NCI-H1417 (cell line): ENCODE data around the gene HOXA1.

Source experiments
- DNase-seq, 3 experiments: peaks; one replicate each; lab custom pipeline; 2025; lab: John Stamatoyannopoulos, UW

The HOXA1 gene

DNA sequence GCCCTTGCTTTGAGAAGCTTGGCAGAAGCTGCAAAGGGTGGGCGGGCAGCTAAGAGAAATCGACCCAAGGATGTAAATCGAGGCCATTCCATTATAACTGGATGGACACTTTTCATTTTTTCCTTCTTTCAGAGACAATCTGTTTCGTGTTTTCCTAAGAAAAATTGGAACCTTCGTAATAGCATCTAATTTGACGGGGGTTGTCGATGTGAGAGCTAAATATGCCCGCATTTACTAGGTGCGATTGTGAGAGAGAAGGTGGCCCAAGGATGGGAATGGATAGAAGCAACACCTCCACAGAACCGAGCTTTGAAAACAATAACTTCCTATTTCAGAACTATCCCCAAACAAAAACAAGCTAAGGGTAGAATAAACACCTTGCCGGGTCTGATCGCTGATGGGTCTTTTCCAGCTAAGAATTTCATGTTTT is 35.6 kb upstream of the HOXA1 start:
- DNase-seq, result no peak

DNA sequence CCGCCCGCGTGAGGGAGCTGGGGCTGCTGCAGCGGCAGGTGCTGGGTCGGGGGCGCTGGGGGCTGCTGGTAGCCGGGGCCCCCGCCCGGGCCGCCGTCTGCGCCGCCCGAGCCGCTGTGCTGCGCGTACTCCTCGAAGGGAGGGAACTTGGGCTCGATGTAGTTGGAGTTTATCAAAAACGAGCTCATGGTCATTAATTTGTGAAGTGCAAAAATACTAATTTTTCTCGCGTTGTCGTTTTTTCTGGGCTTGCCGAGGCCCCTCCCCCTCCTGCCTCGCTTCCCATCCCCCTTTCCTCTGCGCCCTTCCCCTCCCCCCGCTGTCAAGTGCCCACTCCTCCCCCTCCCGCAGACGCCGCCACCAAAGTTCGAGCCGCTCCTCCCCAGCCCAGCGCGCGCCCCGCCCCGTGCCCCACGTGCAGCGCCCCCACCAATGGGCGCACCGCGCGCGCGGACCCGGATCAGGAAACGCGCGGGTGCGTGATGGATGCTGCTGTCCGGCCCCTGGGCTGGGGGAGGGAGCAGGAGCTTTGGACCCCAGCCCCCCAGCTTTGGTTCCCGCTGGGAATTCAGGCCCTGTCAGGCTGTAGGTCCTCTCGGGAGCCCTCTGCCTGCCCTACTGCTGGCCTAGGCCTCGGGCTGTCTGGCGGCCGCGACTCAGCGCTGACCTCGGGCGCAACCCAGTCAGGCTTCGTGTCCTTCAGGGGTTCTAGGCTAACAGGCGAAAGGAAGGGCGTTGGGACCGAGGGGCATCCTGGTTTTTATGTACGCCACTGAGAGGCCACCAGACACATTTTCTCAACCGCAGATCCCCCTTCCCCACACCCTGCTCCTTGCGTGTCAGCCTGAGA is 35.0 kb upstream of the HOXA1 start, which contains the start of gene HOXA4:
Gene HOXA4 (minus strand): TSS at position 218 of the 850 bp plus-strand sequence. CDS start 24 bp downstream, at position 194.
- DNase-seq, result peak; percentile 71 to 93 (median 90)

DNA sequence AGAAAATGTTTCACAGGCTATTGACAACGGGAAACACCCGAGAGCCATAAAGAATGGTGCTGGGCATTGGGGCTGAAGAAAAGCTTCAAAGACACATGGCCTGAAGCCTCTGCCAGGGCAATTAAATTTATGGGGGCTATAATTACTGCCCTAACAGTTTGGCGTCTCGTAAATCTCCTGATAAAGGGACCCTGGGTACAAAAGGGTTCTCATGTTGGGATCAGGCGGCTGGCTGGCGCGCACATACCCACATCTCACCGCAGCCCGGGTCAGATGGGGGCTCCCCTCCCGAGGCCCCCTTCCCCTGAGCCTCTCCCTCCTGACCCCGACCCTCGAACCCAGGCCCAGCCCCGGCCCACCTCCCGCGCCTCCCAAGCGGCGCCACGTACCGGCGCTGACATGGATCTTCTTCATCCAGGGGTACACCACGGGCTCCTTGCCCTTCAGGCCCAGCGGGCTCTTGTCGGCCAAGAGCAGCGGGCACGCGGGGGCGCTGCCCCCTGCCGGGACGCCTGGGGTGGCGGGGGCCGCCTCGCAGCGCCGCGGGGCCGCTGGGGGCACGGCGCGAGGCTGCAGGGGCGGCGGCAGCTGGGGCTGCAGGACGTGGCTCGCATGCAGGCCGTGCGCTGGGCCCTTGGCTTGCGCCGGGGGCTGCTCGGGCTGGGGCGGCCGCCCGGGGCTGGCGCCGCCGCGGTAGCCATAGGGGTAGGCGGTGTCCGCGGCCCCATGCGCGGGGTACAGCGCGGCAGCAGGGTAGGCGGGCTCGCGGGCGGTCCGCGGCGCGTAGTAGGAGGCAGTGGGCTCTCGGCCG is 34.1 kb upstream of the HOXA1 start:
- DNase-seq, result peak; percentile 41 to 92 (median 83)

DNA sequence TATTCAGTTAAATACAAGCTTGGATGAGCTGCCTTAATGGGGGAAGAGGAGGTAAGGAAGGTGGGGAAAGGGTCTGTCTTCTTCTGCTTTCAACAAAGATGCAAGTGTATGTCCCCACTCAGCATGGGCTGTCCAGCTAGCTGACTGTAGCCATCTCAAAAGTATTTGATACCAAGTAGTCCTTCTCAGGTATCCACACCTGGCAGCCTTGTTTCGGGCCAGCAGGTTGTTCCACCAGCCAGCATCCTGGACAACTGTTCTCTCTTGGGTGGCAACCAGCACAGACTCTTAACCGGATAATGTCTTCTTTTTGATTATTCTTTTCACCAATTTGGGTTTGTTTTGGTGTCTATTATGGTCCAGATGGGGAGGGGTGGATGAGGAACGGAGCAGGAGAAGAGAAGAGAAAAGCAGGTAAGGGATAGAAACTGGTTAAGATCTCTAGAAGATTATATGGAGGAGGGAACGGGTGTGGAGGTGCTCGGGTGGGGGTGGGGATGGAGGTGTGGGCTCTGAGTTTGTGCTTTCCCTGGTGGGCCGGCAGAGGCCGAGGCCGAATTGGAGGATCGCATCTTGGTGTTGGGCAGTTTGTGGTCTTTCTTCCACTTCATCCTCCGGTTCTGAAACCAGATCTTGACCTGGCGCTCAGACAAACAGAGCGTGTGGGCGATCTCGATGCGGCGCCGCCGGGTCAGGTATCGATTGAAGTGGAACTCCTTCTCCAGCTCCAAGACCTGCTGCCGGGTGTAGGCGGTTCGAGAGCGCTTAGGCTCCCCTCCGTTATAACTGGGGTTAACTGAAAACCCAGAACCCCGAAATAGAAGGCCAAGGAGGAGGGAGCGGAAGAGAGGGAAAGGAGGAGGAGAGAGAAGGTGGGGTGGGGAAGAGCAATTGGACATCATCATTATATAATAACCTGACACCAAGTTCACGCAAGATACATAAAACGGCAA is 33.3 kb upstream of the HOXA1 start:
- DNase-seq, result no peak

DNA sequence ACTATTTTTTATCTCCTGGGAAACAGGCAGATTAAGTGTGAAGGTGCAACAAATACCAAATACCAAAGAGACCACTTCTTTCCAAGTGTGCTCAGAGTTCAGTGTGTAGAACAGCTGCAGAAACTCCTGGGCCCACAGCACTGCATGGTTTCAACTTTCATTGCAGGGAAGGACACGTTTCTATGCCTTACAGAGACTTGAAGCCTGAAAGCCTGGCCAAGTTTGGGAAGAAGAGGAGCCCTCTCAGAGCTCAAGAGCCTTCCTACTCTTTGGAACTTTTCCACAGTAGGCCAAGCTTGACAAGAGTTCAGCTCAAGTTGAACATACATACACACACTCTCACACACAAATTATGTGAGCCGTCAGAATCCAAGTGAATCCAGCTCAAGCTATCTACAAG is 32.2 kb upstream of the HOXA1 start:
- DNase-seq, result peak in 1 of 3 experiments; percentile 24

DNA sequence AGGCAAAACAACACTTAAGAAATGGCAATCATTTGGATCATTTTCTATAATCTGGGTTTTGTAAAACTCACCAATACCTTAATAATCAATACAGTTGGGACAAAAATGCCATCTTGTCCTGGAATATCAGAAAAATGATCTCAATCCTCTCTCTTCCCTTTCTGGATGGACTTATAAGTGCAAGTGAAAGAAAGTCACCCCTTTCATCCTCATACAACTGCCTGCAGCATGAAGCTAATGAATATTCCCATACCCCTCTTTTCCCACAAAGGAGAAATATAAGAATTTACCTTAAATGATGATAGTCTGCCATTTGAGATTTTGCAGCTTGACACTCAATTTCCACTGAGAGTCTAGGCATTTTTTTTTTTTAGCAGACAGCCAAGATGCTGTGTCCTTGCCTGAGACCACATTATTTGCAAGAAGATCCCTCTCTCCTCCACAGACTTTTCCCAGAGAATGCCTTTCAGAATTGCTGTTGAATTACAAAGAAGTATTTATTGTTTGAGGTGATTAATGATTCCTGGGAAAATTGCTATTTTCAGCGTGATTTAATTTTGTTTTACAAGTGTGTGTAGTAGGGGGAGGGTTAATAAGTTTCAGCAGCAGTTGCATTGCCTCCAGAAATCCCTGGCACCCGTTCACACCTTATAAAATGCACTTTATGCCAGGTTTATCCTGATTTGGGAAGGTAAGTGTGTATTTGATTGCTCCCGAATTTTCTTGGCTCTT is 31.0 kb upstream of the HOXA1 start:
- DNase-seq, result peak in 1 of 3 experiments; percentile 33

DNA sequence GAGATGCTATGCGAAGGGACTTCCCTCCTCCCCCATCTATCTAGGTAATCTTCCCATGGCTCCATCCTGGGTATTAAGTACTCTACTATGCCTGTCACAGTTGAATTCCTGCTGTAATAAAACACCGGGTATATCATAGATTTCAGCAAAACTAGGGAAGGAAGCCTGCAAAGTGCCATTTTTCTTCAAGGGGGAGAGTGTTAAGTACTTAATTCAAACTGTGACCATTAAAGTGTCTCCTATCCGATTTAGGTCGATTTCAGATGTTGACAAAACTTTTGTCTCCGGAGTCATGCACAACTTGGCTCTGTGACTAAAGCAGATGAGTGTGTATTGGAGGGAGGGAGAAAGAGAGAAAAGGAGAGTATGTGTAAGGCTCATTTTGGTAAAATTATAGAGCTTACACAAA is 30.2 kb upstream of the HOXA1 start:
- DNase-seq, result no peak

DNA sequence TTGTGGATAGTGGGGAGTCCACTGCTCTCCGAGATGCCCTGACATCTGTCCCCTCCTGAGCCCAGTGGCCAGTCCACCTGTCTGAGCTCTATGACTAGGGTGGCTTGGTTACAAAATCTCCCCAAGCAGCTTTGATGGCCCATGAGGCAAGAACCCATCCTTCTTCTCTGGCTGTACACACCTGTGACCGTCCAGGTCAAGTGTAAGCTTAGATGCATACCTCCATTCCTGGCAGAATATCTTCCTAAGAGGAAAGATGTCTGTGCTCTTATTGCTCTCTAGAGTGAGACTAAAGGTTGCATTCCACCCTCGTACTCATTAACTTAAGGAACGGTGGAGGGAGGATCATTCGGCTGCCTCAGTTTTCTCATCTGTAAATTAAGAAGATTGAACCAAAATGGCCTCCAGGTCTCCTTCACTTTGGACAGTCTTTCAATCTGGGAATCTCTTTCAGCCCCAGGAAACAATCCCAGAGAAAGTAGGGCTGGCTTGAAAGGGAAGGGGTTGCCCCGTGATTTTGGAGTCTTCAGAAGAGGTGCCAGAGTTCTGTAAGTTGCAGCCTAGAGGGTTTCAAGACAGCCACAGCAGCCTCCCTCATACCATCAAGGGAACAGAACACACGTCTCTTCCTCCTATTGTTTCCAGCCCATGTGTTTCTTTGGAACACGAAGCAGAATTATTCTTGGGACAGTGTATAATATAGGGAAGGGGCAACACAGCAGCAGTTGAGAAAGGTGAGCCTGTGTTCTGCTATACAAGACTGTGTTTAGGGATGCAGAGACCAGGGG is 29.3 kb upstream of the HOXA1 start:
- DNase-seq, result no peak

DNA sequence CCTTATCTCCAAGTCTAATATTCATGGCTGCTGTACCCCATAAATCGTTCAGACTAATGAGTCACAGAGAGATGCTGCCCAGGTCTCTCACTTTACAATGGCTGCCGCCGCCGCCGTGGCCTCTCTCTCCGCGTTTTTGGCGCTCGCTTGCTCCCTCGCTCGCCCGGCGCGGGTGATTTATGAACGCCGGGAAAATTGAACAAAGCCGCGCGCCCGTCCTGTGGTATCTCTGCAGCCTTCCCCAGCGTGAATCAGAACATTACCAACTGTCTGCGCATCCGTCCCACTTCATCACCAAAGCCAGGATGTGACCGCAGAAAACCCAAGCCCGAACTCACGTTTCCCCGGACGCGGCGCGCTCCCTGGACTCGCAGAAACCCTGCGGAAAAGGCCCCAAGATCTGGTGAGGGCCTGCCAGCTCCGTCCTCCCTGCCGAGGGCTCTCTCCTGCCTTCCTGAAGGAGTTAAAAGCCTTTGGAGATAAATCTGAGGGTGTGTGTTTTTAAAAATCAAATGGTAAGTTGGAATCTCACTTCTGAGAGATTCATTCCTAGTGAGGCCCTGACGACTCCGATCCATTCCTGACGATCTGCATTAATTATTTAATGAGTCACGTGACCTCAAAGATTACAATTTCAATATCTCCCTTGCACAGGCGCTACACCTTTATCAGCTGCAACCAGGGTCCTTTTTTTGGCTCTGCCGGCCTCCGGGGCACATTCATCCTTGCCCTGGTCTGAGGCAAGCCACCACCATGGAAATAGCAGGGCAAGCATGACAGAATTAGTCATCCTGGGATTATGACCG is 28.5 kb upstream of the HOXA1 start:
- no peak for DNase-seq

DNA sequence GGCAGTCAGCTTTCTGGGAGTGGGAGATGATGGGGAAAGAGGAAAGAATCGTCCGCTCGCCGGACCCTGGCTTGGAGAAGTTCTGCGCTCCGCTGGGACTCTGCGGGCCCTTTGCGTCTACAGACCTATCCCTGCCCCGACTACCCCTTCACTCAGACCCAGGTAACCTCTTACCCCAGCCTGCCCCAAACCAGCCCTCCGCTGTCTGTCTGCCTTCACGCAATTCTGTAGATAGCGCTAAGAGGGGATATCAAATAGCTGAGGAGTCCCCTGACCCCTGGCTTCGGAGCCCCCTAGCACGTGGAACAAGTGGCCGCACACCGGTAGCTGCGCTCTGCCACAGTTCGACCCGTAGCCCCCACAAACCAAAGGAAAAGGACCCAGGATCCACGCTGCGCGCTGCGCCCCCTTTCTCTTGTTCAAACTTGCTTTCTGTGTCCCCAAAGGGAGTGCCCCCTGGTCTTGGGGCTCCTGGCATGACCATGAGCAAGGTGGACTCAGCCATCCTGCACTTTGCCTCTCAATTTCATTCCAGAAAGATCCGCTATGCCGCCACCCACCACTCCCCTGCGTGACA is 27.8 kb upstream of the HOXA1 start:
- DNase-seq, result no peak

DNA sequence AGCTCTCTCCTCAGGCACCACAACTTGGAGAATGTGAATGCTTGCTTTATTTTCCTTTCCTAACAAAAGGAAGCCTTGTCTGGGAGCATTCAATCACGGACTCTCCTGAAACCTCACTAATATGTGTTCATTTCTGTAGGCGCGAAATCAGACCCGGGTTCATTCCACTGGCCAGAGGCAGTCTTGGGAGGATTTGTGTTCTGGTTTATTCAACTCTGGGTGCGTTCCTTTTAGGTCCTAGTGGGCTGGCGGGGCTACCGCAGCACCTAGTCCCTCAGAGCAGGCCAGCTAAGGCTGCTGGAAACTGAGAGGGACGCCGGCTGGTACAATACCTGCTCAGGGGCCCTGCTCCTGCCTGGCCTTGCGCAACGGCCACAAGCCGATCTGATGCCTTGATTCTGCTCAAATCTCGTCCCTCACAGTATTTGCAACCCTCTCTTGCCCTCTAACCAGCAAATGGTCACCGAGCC is 27.2 kb upstream of the HOXA1 start:
- no peak for DNase-seq

DNA sequence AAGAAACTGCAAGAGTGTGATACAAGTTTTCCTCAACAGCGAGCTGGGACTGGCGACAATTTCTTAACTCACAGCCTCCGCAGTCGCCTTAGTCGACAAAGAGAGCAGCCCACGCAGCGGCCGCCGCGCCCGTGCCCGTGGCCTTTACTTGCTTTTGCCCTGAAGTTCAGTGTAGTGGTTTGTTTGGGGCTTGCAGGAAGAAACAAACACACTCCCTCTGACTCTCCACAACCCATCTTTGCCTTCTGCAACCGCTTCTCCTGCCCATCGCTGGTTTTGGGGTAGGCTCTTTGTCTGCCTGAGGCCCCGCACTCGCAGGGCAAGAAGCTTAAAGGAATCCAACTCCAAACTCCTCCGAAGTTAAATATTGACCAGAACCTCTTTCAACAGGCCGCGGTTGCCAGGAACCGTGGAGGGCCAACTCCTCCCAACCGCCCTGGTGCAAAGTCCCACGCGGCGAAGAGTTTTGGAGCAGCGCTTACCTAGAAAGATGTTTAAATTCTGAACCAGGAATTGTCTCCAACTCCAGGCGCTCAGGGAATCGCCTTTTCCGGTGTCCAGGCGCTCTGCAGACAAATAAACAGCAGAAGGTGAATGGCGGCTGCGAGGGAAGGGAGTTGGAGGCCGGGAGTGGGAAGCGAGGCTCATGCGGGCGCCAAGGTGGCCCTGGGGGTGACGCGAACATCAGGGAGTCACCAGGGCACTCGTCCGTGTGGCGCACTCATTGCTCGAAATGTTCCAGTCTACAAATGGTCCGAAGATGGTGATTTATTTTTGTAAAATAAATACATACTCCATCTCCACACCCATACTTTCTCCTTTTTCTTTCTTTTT is 26.5 kb upstream of the HOXA1 start:
- no peak for DNase-seq

DNA sequence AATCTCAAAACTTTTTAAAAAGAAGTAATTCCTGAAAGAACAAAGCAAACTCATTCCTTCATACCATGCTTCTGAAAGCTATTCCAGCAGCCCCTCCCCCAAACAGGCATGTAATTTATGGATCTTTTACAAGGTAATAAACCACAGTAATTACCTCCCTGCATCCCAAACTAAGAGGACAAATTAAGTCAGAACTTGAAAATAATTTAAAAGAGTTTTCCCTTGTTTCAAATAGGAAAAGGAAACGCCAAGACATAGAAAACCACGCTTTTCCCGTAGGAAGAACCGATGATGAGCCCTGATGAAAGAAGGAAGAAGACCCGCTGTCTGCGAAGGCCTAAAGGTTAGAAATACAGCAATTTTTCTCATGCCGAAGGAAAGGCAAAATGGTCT is 25.9 kb upstream of the HOXA1 start:
- peak in 1 of 3 experiments; percentile 28 for DNase-seq

DNA sequence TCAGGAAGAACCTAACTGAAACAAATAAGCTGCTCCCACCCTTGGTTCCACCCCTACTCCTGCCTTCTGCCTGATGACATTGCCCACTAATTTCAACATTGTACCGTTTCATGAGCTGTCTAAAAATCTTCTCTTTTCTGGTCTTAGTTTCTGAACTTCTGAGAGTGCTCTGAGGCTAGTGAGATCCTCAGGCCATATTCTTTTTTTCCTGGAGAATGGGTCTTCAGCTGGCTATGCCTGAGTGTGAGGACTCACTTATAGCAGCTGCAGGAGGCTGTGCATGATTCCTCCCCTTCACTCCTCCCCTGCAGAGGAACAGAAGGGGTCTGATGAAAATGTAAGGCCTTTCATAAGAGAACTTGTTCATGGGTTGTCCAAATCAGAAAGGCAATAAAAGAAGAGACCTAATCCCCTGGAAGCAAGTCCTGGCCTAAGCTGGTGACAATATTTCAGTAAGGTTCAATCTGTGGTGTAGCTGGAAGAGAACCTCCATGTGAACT is 23.7 kb upstream of the HOXA1 start:
- no peak for DNase-seq

DNA sequence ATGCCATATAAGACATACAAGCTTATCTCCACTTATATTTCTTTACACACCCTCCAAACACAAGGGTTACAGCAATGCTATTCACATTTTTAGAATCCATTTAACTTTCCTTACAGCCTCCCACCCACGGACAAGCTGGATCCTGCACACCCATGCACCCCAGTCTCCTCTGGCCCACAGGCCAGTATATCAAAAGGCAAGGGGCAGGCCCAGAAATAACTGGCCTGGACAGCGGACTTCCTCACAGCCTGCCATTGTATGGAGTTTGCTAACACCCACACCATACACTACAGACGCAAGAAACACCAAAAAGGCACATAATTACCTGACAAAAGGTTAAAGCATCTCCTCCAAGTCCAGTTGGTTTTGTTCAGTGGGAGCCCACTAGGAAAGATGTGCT is 22.8 kb upstream of the HOXA1 start:
- no peak for DNase-seq

DNA sequence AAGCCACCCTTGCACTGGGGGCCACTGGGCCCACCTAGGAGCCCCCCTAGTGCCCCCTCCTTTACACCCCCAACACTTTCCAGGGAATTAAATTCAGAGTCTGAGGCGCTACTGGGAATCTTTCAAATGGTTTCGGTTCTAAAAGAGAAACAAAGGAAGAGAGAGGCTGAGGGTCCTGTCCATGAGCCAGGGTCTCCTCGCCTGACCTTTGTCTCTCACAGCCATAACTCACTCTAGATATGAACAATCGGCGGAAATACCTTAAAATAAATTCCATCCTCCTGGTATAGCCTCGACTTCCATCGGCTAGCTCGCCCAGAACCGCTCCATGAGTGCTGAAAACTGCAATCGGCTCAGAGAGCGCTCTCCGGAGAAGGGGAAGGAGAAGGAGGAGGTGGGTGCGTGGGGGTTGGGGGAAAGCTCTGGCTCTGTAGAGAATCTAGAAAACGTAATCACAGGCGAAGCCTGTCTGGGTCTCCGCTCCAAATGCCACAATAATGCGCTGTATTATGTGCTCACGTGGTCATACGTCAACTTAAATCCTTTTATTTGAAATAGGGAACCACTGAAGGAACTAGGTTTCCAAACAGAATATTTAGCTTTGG is 22.2 kb upstream of the HOXA1 start:
- DNase-seq, result no peak
